ENCODE measurements around the gene SLC44A4. TPM values are rescaled to one million over a fixed set of nuclear protein-coding genes. Genes with fewer than 3 reads are reported as not detected.

The SLC44A4 gene
- total RNA-seq, 1 experiment from 2014 or later: 3.8 TPM

GRCh38 chr6:31897612-31898382 is 19.0 kb upstream of the SLC44A4 start, which contains the start of gene EHMT2:
EHMT2 (minus strand) TSS chr6:31897698; CDS start chr6:31897677, 21 bp downstream.
- peaks cover 20 to 33% of the 10 kb centered on the region in 2 experiments for H3K4me1 Mint-ChIP-seq
- peak within 1 kb of the TSS; percentile 83 to 96 (median 95); a peak in 6 of 7 replicates for H3K27ac Mint-ChIP-seq
- H2AK5ac ChIP-seq (ENCODE audit: insufficient read length, low read length): no peak within 1 kb of the TSS
- peak; percentile 86 for DNase-seq
- no peaks in the 10 kb centered on the region; the same call in 1 of the 2 replicates for H3K4me1 ChIP-seq (ENCODE audit: insufficient read depth, low read length)
- H2BK12ac ChIP-seq (ENCODE audit: insufficient read length, low read depth, low read length): no peak within 1 kb of the TSS
- no peak within 1 kb of the TSS for H2BK5ac ChIP-seq (ENCODE audit: insufficient read length, low read length)
- no peak within 1 kb of the TSS for H3K23ac ChIP-seq (ENCODE audit: insufficient read length, low read depth, low read length)
- H3K27ac ChIP-seq (ENCODE audit: insufficient read length, low read depth, low read length): no peak within 1 kb of the TSS
- peaks cover 11% of the 10 kb centered on the region for H3K23me2 ChIP-seq (ENCODE audit: insufficient read length, low read depth, low read length, poor library complexity, severe bottlenecking)
- no peaks in the 10 kb centered on the region for H4K20me1 ChIP-seq (ENCODE audit: control insufficient read depth, insufficient read depth, insufficient read length)
- no peak within 1 kb of the TSS for H2AFZ ChIP-seq (ENCODE audit: low read length)
- no peak within 1 kb of the TSS for H4K91ac ChIP-seq (ENCODE audit: insufficient read length, low read depth, low read length)
- H3K9me3 Mint-ChIP-seq: no peaks in the 10 kb centered on the region; a peak in 1 of 5 replicates
- no CpG with 5 or more reads among the region's 49 CpGs for WGBS (ENCODE audit: extremely low coverage, insufficient read length, low lambda C conversion rate)
- no peaks in the 10 kb centered on the region for H3K27me3 Mint-ChIP-seq (ENCODE audit: low read depth)
- H3K79me1 ChIP-seq (ENCODE audit: insufficient read depth, low read depth, low read length, poor library complexity, severe bottlenecking): no peaks in the 10 kb centered on the region
- H3K9me3 ChIP-seq (ENCODE audit: control insufficient read depth, low read depth, low read length): no peaks in the 10 kb centered on the region
- no peak within 1 kb of the TSS for H4K8ac ChIP-seq (replicated peaks; ENCODE audit: insufficient read length, low read depth, low read length)
- no peak within 1 kb of the TSS for H3T11ph ChIP-seq (ENCODE audit: low read length)
- no peaks in the 10 kb centered on the region; the same call in 1 of the 2 replicates for H3K79me2 ChIP-seq (ENCODE audit: insufficient read depth, low read length)
- H2BK20ac ChIP-seq (ENCODE audit: low read depth, low read length, poor library complexity, severe bottlenecking): no peak within 1 kb of the TSS
- H3K27me3 ChIP-seq (ENCODE audit: insufficient read depth, low read length): no peaks in the 10 kb centered on the region
- H3K9ac ChIP-seq (ENCODE audit: extremely low read depth, insufficient read length, low read length): peak within 1 kb of the TSS; percentile 59
- peak within 1 kb of the TSS; percentile 92 to 99 for H3K4me3 Mint-ChIP-seq
- H3K4ac ChIP-seq (ENCODE audit: low read depth, low read length): no peak within 1 kb of the TSS
- peaks cover 26 to 48% (median 46%) of the 10 kb centered on the region in 3 experiments for H3K36me3 Mint-ChIP-seq (ENCODE audit: insufficient read depth in 1 of 3, low read depth in 3 of 3)
- peak within 1 kb of the TSS; percentile 14 for H3K18ac ChIP-seq (ENCODE audit: insufficient read length, low read depth, low read length)
- no peak within 1 kb of the TSS for H2BK15ac ChIP-seq (ENCODE audit: low read depth, low read length)
- H2BK120ac ChIP-seq (ENCODE audit: low read depth, low read length, poor library complexity, severe bottlenecking): no peak within 1 kb of the TSS
- H3K56ac ChIP-seq (ENCODE audit: insufficient read length, low read depth, low read length): no peak within 1 kb of the TSS
- peak within 1 kb of the TSS; percentile 67; the same call in 1 of the 2 replicates for H3K14ac ChIP-seq (ENCODE audit: insufficient read depth, low read length)
- no peak for TF ChIP-seq CTCF (conservative IDR thresholded peaks at IDR 0.05)
- H3K4me2 ChIP-seq (ENCODE audit: insufficient read depth, insufficient read length, low read length): peak within 1 kb of the TSS; percentile 97
- no peak within 1 kb of the TSS for H4K5ac ChIP-seq (ENCODE audit: insufficient read length, low read depth, low read length)
